ENCODE results near the gene SMC1B. TPM values are rescaled to one million over a fixed set of nuclear protein-coding genes. Genes with fewer than 3 reads are reported as not detected.
"Not testable (repeated sequence)": the region's sequence is repeated elsewhere in the genome, so short reads cannot be mapped to it uniquely, and the experiment has no call there.

Gene SMC1B
- total RNA-seq, 1 donor from 2014 or later = 0.83 TPM

DNA sequence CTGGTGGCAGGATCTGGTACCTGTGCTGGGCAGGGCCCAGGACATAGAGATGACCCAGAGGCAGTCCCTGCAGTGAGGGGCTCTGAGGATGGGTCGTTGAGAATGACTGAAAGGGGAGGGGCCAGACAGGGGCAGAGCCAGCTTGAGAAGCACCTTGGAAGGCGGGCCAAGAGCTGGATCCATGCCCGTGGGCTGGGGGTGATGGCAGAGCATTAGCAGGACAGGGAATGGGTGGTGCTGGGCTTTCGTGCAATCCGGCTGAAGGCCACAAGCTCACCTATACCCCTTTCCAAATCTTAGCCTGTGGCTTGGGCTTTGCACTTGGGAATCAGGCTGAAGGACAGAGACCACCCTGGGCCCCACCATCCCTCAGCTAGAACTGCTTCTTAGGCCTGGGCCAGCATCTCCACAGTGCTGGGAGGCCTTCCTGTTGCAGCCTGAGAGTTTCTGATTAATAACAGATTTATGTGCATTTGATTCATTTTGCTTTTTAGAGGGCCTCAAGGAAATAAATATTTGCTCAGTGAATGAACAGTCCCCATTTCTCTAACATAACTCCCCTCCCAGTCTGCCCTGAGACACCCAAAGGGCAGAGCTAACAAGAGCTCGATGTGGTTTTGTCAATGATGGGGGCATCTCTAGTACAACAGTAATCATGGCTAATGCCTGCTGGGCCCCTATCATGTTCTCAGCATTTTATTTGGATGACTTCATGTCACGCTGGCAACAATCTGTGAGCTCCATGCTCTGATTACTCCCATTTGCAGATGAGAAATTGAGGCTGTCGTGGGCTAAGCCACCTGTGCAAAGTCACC lies 39.4 kb upstream of the SMC1B start:
- intact Hi-C loops (cut with micrococcal nuclease) = no loop called here
- H3K4me1 Mint-ChIP-seq (ENCODE audit: low read depth) = no peaks in the 10 kb centered on the region
- H3K9me3 Mint-ChIP-seq = no peaks in the 10 kb centered on the region
- DNase-seq (ENCODE audit: low spot score) = no peak
- H3K27me3 Mint-ChIP-seq (ENCODE audit: insufficient read depth) = peaks cover 1% of the 10 kb centered on the region
- no peak overlapping the region for H3K4me3 Mint-ChIP-seq
- no peaks in the 10 kb centered on the region for H3K36me3 Mint-ChIP-seq (ENCODE audit: low read depth)
- no peak overlapping the region for H3K27ac Mint-ChIP-seq

DNA sequence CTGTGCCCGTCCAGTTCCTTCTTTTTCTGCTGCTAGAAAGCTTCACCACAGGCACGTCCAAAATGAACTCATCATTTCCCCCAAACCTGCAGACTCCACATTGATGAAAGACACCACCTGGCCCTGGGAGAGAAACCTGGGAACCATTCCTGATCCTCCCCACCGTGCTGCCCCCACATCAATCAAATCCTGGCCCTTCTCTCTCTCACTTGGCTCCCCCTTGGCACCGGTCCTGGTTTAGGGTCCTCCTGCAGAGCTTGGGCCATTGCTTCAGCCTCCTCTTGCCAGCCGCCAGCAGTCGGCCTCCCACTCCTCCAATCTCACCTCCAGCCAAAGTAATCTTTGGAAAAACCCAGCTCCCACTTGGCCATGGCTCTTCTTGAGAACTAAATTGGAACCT lies 38.6 kb upstream of the SMC1B start:
- Mint-ChIP-seq H3K4me3 (no peak overlapping the region), H3K36me3 (ENCODE audit: low read depth) (no peaks in the 10 kb centered on the region), H3K9me3 (no peaks in the 10 kb centered on the region), H3K4me1 (ENCODE audit: low read depth) (no peaks in the 10 kb centered on the region), H3K27ac (no peak overlapping the region), H3K27me3 (ENCODE audit: insufficient read depth) (no peaks in the 10 kb centered on the region)
- DNase-seq (ENCODE audit: low spot score) = no peak
- intact Hi-C loops (cut with micrococcal nuclease) = no loop called here

DNA sequence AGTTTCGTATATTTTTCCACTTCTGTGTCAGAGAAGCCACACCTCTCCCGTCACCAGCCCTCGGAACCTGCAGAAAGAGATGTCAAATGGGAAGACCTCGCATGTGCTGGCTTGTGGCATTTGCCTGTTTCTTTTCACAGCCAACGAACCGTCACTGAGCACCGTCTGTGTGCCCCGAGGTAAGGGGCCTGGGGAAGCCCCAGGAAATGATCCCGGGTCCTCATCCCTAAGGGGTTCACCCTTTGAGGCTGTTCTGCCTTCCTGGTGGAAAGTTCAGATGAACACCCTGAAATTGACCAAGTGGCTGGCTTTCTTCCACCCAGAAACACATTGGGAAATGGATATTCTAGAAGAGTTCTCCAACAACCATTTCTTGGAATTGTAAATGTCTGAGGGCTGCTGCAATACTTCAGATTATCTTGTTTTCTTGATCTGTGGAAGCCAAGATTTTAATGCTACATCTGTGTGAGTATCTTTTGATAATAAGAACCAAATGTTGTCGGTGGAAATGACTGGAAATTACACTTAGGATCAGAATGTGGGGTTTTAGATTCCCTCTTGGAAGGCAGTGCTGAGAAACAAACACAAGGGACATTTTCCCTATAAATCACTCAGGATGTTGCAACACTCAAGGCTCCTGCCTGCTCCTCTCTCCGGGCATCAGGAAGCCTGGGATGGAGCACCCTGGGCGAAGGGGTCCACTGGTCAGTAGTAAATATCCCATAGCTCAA lies 37.7 kb upstream of the SMC1B start:
- H3K36me3 Mint-ChIP-seq (ENCODE audit: low read depth) = no peaks in the 10 kb centered on the region
- H3K4me1 Mint-ChIP-seq (ENCODE audit: low read depth) = no peaks in the 10 kb centered on the region
- DNase-seq (ENCODE audit: low spot score) = no peak
- no peaks in the 10 kb centered on the region for H3K27me3 Mint-ChIP-seq (ENCODE audit: insufficient read depth)
- H3K4me3 Mint-ChIP-seq = no peak overlapping the region
- no peaks in the 10 kb centered on the region for H3K9me3 Mint-ChIP-seq
- no peak overlapping the region for H3K27ac Mint-ChIP-seq
- intact Hi-C loops (cut with micrococcal nuclease) = no loop called here

DNA sequence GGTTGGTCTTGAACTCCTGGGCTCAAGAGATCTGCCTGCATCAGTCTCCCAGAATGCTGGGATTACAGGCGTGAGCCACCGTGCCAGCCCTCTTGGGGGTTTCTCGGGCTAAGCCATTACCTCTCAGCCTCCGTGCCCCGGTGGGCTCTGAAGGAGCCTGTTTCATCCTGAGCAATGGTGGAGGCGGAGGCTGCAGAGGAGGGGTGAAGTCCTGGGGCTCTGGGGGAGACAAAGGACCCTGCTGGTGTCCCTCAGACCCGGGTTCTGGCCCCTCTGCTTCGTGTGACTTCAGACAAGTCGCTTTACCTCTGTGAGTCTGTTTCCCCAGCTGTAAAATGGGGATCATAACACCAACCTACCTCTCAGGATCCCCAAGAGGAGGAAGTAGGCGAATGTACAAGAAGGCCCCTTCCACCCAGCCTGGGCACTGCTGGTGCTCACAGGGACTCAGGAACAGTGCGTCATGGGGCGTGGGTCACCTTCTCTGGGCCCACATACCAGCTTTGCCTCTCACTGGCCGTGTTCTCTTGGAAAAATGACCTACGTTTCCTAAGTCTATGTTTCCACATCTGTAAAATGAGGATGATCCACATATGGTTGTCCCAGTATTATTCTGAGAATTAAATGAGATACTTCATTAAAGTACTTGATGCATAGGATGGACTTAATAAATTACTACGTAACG lies 36.8 kb upstream of the SMC1B start:
- peaks cover 2% of the 10 kb centered on the region for H3K27me3 Mint-ChIP-seq (ENCODE audit: insufficient read depth)
- intact Hi-C loops (cut with micrococcal nuclease) = no loop called here

DNA sequence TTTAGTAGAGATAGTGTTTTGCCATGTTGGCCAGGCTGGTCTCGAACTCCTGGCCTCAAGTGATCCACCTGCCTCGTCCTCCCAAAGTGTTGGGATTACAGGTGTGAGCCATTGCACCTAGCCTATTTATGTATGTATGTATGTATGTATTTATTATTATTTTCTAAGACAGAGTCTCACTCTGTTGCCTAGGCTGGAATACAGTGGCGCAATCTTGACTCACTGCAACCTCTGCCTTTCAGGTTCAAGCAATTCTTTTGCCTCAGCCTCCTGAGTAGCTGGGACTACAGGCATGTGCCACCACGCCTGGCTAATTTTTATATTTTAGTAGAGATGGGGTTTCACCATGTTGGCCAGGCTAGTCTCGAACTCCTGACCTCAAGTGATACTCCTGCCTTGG lies 36.0 kb upstream of the SMC1B start:
- DNase-seq (ENCODE audit: low spot score); H3K27ac Mint-ChIP-seq; H3K36me3 Mint-ChIP-seq (ENCODE audit: low read depth); H3K27me3 Mint-ChIP-seq (ENCODE audit: insufficient read depth); H3K4me1 Mint-ChIP-seq (ENCODE audit: low read depth); intact Hi-C loops (cut with micrococcal nuclease); H3K9me3 Mint-ChIP-seq; H3K4me3 Mint-ChIP-seq: not testable (repeated sequence)

More for the DNA sequence above, 36.8 kb upstream of the SMC1B start:
- no peaks in the 10 kb centered on the region for H3K9me3 Mint-ChIP-seq
- H3K4me1 Mint-ChIP-seq (ENCODE audit: low read depth) = no peaks in the 10 kb centered on the region
- no peak overlapping the region for H3K4me3 Mint-ChIP-seq
- no peak for DNase-seq (ENCODE audit: low spot score)
- H3K27ac Mint-ChIP-seq = no peak overlapping the region
- H3K36me3 Mint-ChIP-seq (ENCODE audit: low read depth) = no peaks in the 10 kb centered on the region

DNA sequence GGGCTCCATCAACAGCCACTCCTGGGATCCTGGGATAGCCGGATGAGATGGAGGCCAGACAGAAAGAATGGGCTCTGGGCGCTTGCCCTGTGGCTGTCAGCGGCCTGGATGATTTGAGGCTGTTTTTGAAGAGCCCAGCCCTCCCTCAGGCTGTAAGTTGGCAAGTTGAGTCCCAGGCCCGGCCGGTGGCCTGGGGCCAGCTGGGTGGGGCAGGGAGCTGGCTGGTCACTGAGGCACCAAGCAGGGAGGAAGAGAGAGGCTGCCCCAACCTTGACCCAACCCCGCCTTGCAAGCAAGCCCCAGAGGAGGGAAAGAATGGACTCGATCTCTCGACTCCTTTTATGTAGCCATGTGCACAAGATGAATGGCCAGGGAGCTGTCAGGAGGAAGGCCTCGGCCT lies 35.0 kb upstream of the SMC1B start:
- H3K27ac Mint-ChIP-seq = no peak overlapping the region

DNA sequence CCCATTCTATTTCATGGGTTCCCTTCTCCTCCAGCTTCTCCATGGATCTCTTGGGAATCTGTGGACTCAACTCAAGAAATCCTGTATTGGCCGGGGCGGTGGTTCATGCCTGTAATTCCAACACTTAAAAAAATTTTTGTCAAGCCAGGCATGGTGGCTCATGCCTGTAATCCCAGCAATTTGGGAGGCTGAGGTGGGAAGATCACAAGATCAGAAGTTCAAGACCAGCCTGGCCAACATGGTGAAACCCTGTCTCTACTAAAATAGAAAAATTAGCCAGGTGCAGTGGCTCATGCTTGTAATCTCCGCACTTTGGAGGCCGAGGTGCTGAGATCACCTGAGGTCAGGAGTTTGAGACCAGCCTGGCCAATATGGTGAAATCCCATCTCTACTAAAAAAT lies 34.2 kb upstream of the SMC1B start:
- H3K4me1 Mint-ChIP-seq (ENCODE audit: low read depth); H3K27me3 Mint-ChIP-seq (ENCODE audit: insufficient read depth); intact Hi-C loops (cut with micrococcal nuclease); H3K27ac Mint-ChIP-seq; H3K4me3 Mint-ChIP-seq; H3K36me3 Mint-ChIP-seq (ENCODE audit: low read depth); DNase-seq (ENCODE audit: low spot score); H3K9me3 Mint-ChIP-seq: not testable (repeated sequence)

More for the DNA sequence above, 35.0 kb upstream of the SMC1B start:
- Mint-ChIP-seq H3K9me3 (no peaks in the 10 kb centered on the region), H3K4me3 (no peak overlapping the region), H3K4me1 (ENCODE audit: low read depth) (no peaks in the 10 kb centered on the region), H3K27me3 (ENCODE audit: insufficient read depth) (peaks cover 4% of the 10 kb centered on the region), H3K36me3 (ENCODE audit: low read depth) (no peaks in the 10 kb centered on the region)
- DNase-seq (ENCODE audit: low spot score) = no peak
- intact Hi-C loops (cut with micrococcal nuclease) = no loop called here

DNA sequence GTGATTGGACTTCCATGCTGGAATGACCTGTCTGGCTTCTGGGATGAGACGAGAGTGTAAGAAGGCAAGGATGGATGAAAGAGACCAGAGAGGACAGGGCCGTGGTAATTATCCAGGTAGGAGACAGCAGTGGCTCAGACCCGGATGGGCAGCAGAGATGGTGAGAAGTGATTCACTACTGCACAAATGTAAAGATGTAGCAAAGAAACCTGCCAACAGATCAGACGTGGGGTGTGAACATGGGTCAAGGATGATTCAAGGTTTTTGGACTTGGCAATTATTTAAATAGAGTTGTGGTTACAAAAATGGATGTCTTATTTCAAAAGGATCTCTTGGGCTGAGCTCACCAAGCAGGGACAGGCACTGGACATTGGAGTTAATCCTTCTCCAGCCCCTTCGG lies 32.8 kb upstream of the SMC1B start:
- Mint-ChIP-seq H3K27ac (no peak overlapping the region), H3K4me3 (no peak overlapping the region)

DNA sequence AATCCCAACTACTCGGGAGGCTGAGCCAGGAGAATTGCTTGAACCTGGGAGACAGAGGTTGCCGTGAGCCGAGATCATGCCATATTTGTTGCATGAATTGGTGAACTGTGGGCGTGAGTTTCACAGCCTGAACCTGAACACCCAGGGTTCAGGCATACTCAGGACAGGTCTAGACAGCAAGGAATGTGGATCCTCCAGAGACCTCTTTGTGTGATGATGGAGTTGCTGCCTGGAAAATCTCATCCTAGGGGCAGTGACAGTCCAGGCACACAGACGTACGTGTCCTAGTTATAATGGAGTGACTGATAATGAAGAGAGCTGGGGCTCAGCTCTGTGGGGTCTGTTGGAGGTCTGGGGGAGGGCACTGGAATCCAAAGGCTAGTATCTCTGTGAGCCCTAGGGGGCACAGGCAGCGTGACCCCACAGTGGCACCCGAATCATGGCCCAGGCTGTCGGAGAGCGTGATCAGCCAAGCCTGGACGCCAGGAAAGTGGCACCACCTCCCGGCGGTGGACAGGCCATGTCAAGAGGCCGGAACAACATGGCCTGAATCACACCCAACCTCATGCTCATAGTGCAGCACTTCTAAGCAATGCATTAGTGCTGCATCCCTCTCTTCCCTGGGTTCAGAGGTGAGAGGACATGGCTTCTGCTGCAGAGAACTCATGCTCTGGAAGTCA lies 31.8 kb upstream of the SMC1B start:
- no peak overlapping the region for H3K4me3 Mint-ChIP-seq
- no peak overlapping the region for H3K27ac Mint-ChIP-seq
- H3K27me3 Mint-ChIP-seq (ENCODE audit: insufficient read depth) = peaks cover 13% of the 10 kb centered on the region
- no peaks in the 10 kb centered on the region for H3K9me3 Mint-ChIP-seq
- H3K4me1 Mint-ChIP-seq (ENCODE audit: low read depth) = peaks cover 12% of the 10 kb centered on the region
- DNase-seq (ENCODE audit: low spot score) = no peak
- no peaks in the 10 kb centered on the region for H3K36me3 Mint-ChIP-seq (ENCODE audit: low read depth)
- intact Hi-C loops (cut with micrococcal nuclease) = no loop called here

More for the DNA sequence above, 32.8 kb upstream of the SMC1B start:
- peaks cover 6% of the 10 kb centered on the region for H3K27me3 Mint-ChIP-seq (ENCODE audit: insufficient read depth)
- H3K9me3 Mint-ChIP-seq = no peaks in the 10 kb centered on the region
- intact Hi-C loops (cut with micrococcal nuclease) = no loop called here
- no peak for DNase-seq (ENCODE audit: low spot score)
- no peaks in the 10 kb centered on the region for H3K36me3 Mint-ChIP-seq (ENCODE audit: low read depth)
- H3K4me1 Mint-ChIP-seq (ENCODE audit: low read depth) = peaks cover 2% of the 10 kb centered on the region

DNA sequence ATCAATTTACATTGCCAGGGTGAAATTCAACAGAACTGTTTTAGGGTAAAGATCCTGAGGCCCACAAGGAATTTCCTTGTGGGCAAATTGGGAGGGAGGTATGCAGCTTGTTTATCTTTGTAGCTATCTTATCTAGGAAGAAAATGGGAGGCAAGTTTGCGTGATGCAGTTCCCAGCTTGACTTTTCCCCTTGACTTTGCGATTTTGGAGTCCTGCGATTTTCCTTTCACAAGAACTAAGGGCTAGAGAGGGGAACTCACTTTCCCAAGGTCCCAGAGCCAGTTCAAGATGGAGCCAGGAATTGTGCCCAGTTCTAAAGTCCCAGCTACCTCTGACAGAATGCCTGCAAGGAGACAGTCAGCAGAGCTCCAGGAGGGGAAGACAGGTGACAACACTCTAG lies 30.8 kb upstream of the SMC1B start:
- intact Hi-C loops (cut with micrococcal nuclease) = loop anchor here (5.0 kb wide), 1 partner anchor 108 kb away; no protein-coding TSS in a partner anchor
- peaks cover 12% of the 10 kb centered on the region for H3K4me1 Mint-ChIP-seq (ENCODE audit: low read depth)
- H3K27ac Mint-ChIP-seq = no peak overlapping the region
- no peaks in the 10 kb centered on the region for H3K36me3 Mint-ChIP-seq (ENCODE audit: low read depth)
- peaks cover 13% of the 10 kb centered on the region for H3K27me3 Mint-ChIP-seq (ENCODE audit: insufficient read depth)
- no peaks in the 10 kb centered on the region for H3K9me3 Mint-ChIP-seq
- no peak overlapping the region for H3K4me3 Mint-ChIP-seq
- DNase-seq (ENCODE audit: low spot score) = no peak

DNA sequence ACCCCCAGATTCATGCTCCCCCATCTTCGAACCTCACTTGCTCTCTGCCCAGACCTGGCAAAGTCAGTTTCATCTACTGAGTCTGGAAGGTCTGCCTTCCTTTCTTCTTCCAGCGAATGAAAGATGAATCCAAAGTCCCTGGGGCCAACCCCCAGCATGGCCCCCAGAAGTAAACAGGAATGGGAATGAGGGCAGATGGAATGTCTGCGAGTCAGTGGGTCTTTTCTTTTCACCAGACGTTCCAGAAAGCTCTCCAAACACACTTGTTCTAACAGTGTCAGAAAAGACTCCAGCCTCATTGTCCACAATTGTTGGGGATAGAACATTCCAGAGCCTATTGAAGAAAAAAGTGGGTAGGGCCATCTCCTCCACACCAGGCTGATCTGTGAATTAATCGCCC lies 28.7 kb upstream of the SMC1B start:
- no peaks in the 10 kb centered on the region for H3K36me3 Mint-ChIP-seq (ENCODE audit: low read depth)
- intact Hi-C loops (cut with micrococcal nuclease) = loop anchor here (5.0 kb wide), 1 partner anchor 110 kb away; no protein-coding TSS in a partner anchor
- H3K4me1 Mint-ChIP-seq (ENCODE audit: low read depth) = peaks cover 12% of the 10 kb centered on the region
- no peak overlapping the region for H3K27ac Mint-ChIP-seq
- H3K4me3 Mint-ChIP-seq = no peak overlapping the region
- H3K27me3 Mint-ChIP-seq (ENCODE audit: insufficient read depth) = peaks cover 16% of the 10 kb centered on the region
- DNase-seq (ENCODE audit: low spot score) = no peak
- no peaks in the 10 kb centered on the region for H3K9me3 Mint-ChIP-seq

DNA sequence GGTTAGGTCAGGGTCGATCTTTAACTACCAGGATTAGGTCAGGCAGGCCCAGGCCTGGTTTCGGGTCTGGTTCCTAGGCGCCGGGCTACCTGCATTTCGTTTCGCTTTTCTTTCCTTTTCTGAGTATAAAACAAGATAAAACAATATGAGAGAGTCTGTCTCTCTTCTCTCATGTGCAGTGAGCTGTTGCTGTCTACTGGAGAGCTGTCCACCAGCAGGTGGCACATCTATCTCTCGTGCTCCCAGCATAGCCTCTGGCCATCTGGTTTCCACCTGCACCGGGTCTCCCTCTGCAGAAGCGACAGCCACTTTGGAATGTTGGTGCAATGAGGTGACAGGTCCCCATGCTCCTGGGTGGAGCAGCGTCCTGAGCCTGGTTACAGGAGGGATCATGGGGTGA lies 27.7 kb upstream of the SMC1B start:
- H3K4me3 Mint-ChIP-seq = peak overlapping the region; percentile 34
- intact Hi-C loops (cut with micrococcal nuclease) = loop anchor here (5.0 kb wide), 1 partner anchor 111 kb away; no protein-coding TSS in a partner anchor
- H3K9me3 Mint-ChIP-seq = no peaks in the 10 kb centered on the region
- H3K4me1 Mint-ChIP-seq (ENCODE audit: low read depth) = peaks cover 12% of the 10 kb centered on the region
- DNase-seq (ENCODE audit: low spot score) = peak; percentile 7
- H3K27me3 Mint-ChIP-seq (ENCODE audit: insufficient read depth) = peaks cover 16% of the 10 kb centered on the region
- no peak overlapping the region for H3K27ac Mint-ChIP-seq
- H3K36me3 Mint-ChIP-seq (ENCODE audit: low read depth) = no peaks in the 10 kb centered on the region
